ENCODE measurements around the gene R3HDM2. TPM values are rescaled to one million over a fixed set of nuclear protein-coding genes. Genes with fewer than 3 reads are reported as not detected.

Gene R3HDM2
- total and polyA plus RNA-seq, 2 of the 13 experiments (the other 11 are each of a cell fraction or from before 2014, with no cell fraction given) = 11.1 to 23.5 TPM

GRCh38 chr12:57280211-57281062, 150.4 kb downstream of the R3HDM2 start (continued):
- no peak for TF ChIP-seq ZSCAN29 (CRISPR knock-in tag; conservative IDR thresholded peaks at IDR 0.05)
- TF ChIP-seq, protein P1, sequence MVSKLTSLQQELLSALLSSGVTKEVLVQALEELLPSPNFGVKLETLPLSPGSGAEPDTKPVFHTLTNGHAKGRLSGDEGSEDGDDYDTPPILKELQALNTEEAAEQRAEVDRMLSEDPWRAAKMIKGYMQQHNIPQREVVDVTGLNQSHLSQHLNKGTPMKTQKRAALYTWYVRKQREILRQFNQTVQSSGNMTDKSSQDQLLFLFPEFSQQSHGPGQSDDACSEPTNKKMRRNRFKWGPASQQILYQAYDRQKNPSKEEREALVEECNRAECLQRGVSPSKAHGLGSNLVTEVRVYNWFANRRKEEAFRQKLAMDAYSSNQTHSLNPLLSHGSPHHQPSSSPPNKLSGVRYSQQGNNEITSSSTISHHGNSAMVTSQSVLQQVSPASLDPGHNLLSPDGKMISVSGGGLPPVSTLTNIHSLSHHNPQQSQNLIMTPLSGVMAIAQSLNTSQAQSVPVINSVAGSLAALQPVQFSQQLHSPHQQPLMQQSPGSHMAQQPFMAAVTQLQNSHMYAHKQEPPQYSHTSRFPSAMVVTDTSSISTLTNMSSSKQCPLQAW (CRISPR knock-in tag; IDR thresholded peaks at IDR 0.05) = no peak
- 0 out of 2 replicates have a peak, but pooled peaks have one; percentile 16 for TF ChIP-seq ZFP91 (CRISPR knock-in tag; IDR thresholded peaks at IDR 0.05; ENCODE audit: borderline replicate concordance)
- no peak for TF ChIP-seq ATF1 (CRISPR knock-in tag; IDR thresholded peaks at IDR 0.05)
- no peak for TF ChIP-seq AHDC1 (CRISPR knock-in tag; IDR thresholded peaks at IDR 0.05; ENCODE audit: borderline replicate concordance)
- peak; percentile 98 for TF ChIP-seq FOSL2 (CRISPR knock-in tag; IDR thresholded peaks at IDR 0.05)
- TF ChIP-seq RNF2 (conservative IDR thresholded peaks at IDR 0.05; ENCODE audit: low read depth) = no peak
- no peak for TF ChIP-seq GATAD1 (CRISPR knock-in tag; IDR thresholded peaks at IDR 0.05)
- TF ChIP-seq ZSCAN31 (CRISPR knock-in tag; IDR thresholded peaks at IDR 0.05; ENCODE audit: low read depth) = no peak
- TF ChIP-seq RXRB (CRISPR knock-in tag; IDR thresholded peaks at IDR 0.05; ENCODE audit: borderline replicate concordance) = no peak
- TF ChIP-seq, protein P2, sequence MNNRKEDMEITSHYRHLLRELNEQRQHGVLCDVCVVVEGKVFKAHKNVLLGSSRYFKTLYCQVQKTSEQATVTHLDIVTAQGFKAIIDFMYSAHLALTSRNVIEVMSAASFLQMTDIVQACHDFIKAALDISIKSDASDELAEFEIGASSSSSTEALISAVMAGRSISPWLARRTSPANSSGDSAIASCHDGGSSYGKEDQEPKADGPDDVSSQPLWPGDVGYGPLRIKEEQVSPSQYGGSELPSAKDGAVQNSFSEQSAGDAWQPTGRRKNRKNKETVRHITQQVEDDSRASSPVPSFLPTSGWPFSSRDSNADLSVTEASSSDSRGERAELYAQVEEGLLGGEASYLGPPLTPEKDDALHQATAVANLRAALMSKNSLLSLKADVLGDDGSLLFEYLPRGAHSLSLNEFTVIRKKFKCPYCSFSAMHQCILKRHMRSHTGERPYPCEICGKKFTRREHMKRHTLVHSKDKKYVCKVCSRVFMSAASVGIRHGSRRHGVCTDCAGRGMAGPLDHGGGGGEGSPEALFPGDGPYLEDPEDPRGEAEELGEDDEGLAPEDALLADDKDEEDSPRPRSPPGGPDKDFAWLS (CRISPR knock-in tag; IDR thresholded peaks at IDR 0.05; ENCODE audit: borderline replicate concordance) = no peak
- TF ChIP-seq PAXIP1 (CRISPR knock-in tag; conservative IDR thresholded peaks at IDR 0.05) = 0 out of 2 replicates have a peak, but pooled peaks have one; percentile 42
- TF ChIP-seq GATA4 (IDR thresholded peaks at IDR 0.05; ENCODE audit: borderline replicate concordance, low read depth) = no peak
